ENCODE measurements around the gene EPHA8.

DNA sequence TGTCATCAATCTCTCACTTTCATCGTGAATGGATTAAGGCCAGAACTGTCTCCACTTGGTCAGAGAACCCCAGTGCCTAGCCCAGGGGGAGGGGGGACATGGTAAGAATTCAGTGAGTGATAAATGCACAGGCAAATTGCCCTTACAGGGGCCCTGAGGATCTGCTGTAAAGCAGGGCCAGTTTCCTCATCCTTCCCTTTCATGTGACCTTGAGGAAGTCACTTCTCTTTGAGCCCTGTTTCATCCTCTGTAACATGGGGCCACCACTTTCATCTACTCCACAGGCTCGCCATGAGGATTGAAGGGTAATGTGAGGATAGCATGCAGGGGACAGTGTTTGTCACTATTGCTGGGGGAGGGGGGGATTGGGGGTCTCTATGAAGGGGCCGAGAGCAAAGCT lies 45.1 kb downstream of the EPHA8 start:
- TF ChIP-seq, protein P1, sequence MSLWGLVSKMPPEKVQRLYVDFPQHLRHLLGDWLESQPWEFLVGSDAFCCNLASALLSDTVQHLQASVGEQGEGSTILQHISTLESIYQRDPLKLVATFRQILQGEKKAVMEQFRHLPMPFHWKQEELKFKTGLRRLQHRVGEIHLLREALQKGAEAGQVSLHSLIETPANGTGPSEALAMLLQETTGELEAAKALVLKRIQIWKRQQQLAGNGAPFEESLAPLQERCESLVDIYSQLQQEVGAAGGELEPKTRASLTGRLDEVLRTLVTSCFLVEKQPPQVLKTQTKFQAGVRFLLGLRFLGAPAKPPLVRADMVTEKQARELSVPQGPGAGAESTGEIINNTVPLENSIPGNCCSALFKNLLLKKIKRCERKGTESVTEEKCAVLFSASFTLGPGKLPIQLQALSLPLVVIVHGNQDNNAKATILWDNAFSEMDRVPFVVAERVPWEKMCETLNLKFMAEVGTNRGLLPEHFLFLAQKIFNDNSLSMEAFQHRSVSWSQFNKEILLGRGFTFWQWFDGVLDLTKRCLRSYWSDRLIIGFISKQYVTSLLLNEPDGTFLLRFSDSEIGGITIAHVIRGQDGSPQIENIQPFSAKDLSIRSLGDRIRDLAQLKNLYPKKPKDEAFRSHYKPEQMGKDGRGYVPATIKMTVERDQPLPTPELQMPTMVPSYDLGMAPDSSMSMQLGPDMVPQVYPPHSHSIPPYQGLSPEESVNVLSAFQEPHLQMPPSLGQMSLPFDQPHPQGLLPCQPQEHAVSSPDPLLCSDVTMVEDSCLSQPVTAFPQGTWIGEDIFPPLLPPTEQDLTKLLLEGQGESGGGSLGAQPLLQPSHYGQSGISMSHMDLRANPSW (CRISPR knock-in tag; conservative IDR thresholded peaks at IDR 0.05; ENCODE audit: low read depth) = no peak
- TF ChIP-seq, protein P2, sequence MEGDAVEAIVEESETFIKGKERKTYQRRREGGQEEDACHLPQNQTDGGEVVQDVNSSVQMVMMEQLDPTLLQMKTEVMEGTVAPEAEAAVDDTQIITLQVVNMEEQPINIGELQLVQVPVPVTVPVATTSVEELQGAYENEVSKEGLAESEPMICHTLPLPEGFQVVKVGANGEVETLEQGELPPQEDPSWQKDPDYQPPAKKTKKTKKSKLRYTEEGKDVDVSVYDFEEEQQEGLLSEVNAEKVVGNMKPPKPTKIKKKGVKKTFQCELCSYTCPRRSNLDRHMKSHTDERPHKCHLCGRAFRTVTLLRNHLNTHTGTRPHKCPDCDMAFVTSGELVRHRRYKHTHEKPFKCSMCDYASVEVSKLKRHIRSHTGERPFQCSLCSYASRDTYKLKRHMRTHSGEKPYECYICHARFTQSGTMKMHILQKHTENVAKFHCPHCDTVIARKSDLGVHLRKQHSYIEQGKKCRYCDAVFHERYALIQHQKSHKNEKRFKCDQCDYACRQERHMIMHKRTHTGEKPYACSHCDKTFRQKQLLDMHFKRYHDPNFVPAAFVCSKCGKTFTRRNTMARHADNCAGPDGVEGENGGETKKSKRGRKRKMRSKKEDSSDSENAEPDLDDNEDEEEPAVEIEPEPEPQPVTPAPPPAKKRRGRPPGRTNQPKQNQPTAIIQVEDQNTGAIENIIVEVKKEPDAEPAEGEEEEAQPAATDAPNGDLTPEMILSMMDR (IDR thresholded peaks at IDR 0.05) = no peak
- no peak for TF ChIP-seq ZNF416 (CRISPR knock-in tag; IDR thresholded peaks at IDR 0.05)
- no peak for TF ChIP-seq RELA (CRISPR knock-in tag; IDR thresholded peaks at IDR 0.05; ENCODE audit: borderline replicate concordance)
- no peak for TF ChIP-seq ELF4 (CRISPR knock-in tag; IDR thresholded peaks at IDR 0.05; ENCODE audit: low read depth)
- TF ChIP-seq FOXP1 (CRISPR knock-in tag; IDR thresholded peaks at IDR 0.05; ENCODE audit: borderline replicate concordance) = no peak
- no peak for TF ChIP-seq MYBL2 (CRISPR knock-in tag; IDR thresholded peaks at IDR 0.05)
- no peak for TF ChIP-seq SP1 (CRISPR knock-in tag; conservative IDR thresholded peaks at IDR 0.05)
- TF ChIP-seq, protein P3, sequence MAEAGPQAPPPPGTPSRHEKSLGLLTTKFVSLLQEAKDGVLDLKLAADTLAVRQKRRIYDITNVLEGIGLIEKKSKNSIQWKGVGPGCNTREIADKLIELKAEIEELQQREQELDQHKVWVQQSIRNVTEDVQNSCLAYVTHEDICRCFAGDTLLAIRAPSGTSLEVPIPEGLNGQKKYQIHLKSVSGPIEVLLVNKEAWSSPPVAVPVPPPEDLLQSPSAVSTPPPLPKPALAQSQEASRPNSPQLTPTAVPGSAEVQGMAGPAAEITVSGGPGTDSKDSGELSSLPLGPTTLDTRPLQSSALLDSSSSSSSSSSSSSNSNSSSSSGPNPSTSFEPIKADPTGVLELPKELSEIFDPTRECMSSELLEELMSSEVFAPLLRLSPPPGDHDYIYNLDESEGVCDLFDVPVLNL (CRISPR knock-in tag; IDR thresholded peaks at IDR 0.05; ENCODE audit: borderline replicate concordance, low read depth) = no peak
- TF ChIP-seq, protein P4, sequence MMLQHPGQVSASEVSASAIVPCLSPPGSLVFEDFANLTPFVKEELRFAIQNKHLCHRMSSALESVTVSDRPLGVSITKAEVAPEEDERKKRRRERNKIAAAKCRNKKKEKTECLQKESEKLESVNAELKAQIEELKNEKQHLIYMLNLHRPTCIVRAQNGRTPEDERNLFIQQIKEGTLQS (CRISPR knock-in tag; conservative IDR thresholded peaks at IDR 0.05) = no peak
- TF ChIP-seq ZNF263 (CRISPR knock-in tag; IDR thresholded peaks at IDR 0.05; ENCODE audit: low read depth) = no peak
- TF ChIP-seq, protein P5, sequence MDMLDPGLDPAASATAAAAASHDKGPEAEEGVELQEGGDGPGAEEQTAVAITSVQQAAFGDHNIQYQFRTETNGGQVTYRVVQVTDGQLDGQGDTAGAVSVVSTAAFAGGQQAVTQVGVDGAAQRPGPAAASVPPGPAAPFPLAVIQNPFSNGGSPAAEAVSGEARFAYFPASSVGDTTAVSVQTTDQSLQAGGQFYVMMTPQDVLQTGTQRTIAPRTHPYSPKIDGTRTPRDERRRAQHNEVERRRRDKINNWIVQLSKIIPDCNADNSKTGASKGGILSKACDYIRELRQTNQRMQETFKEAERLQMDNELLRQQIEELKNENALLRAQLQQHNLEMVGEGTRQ (CRISPR knock-in tag; IDR thresholded peaks at IDR 0.05) = no peak
- TF ChIP-seq, protein P6, sequence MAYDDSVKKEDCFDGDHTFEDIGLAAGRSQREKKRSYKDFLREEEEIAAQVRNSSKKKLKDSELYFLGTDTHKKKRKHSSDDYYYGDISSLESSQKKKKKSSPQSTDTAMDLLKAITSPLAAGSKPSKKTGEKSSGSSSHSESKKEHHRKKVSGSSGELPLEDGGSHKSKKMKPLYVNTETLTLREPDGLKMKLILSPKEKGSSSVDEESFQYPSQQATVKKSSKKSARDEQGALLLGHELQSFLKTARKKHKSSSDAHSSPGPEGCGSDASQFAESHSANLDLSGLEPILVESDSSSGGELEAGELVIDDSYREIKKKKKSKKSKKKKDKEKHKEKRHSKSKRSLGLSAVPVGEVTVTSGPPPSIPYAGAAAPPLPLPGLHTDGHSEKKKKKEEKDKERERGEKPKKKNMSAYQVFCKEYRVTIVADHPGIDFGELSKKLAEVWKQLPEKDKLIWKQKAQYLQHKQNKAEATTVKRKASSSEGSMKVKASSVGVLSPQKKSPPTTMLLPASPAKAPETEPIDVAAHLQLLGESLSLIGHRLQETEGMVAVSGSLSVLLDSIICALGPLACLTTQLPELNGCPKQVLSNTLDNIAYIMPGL (CRISPR knock-in tag; IDR thresholded peaks at IDR 0.05) = no peak
- TF ChIP-seq GABPB1 (CRISPR knock-in tag; IDR thresholded peaks at IDR 0.05) = no peak
